Stomach (tissue), 9 donors: ENCODE results near the gene PKIG. TPM values are rescaled to one million over a fixed set of nuclear protein-coding genes. Genes with fewer than 3 reads are reported as not detected.

Source experiments
- DNase-seq, 2 donors: peaks; one replicate each; pipeline versions ENCODE4 v3.0.0 to v3.0.0-alpha.2; 2013 to 2019
- H3K27ac ChIP-seq, 5 donors: fragments of 200-600 bp in 4 of 5; sonication (generic) in 4 of 5; one replicate each; pipeline ENCODE4 v1.5.1; 2013 to 2019; ENCODE audit warnings: mild to moderate bottlenecking in 1 of 5, moderate library complexity in 1 of 5
- H3K27me3 ChIP-seq, 3 donors: fragments of 200-600 bp; sonication (generic); one replicate each; pipeline ENCODE4 v1.5.1; 2017 to 2019; ENCODE audit warnings: mixed run types in 1 of 3
- H3K36me3 ChIP-seq, 4 donors: fragments of 200-600 bp; sonication (generic); 1 replicate in 3 of 4; 2 replicates in 1 of 4; pipeline ENCODE4 v1.5.1; 2016 to 2019
- H3K4me1 ChIP-seq, 4 donors: fragments of 200-600 bp; sonication (generic); one replicate each; pipeline ENCODE4 v1.5.1; 2016 to 2019
- H3K4me3 ChIP-seq, 4 donors: fragments of 200-600 bp; sonication (generic) in 3 of 4; one replicate each; pipeline ENCODE4 v1.5.1; 2016 to 2019; ENCODE audit warnings: mild to moderate bottlenecking in 1 of 4
- H3K9me3 ChIP-seq, 4 donors: fragments of 200-600 bp; sonication (generic); one replicate each; pipeline ENCODE4 v1.5.1; 2016 to 2019
- EP300 ChIP-seq: sonication (generic); formaldehyde crosslinking; IDR thresholded peaks from one replicate; pipeline ENCODE4 v1.6.1; 2017; ENCODE audit warnings: antibody characterized with exemption
- POLR2A ChIP-seq, 4 donors: fragments of 450-650 bp; IDR thresholded peaks; one replicate each; pipeline ENCODE4 v1.6.1; 2016; ENCODE audit warnings: antibody characterized with exemption in 4 of 4, control low read depth in 2 of 4, mild to moderate bottlenecking in 1 of 4, moderate library complexity in 1 of 4
- POLR2AphosphoS5 ChIP-seq, 3 donors: sonication (generic); formaldehyde crosslinking; IDR thresholded peaks; one replicate each; pipeline ENCODE4 v1.6.1; 2016; ENCODE audit warnings: antibody characterized with exemption in 3 of 3
- WGBS, 5 donors: extraction: QIAGEN DNeasy Blood & Tissue Kit in 3 of 5; methylation state at CpG; one replicate each; pipeline versions ENCODE4 v1.1.5 to v1.1.7; 2013 to 2018; 5-methylcytosine and 5-hydroxymethylcytosine counted together
- intact Hi-C: fragments of 100-400 bp; cut with DNase I; formaldehyde crosslinking; loops from one replicate; pipeline ENCODE4 v1.15.1; 2023; ENCODE audit warnings: low total_unique reads
- polyA plus RNA-seq, 3 donors: library from polyadenylated mRNA; stranded (reverse); fragments of 200-250 nt; gene quantifications; one replicate each; pipeline ENCODE4 v1.2.3, GENCODE V29; 2013
- total RNA-seq, 5 donors: library from RNA; depleted of rRNA; stranded (reverse); fragments of >200 nt; gene quantifications; one replicate each; pipeline versions ENCODE4 v1.1.0 to v1.2.3, GENCODE V29; 2014 to 2016
- TF ChIP-seq, protein P1 (sequence below), 7 experiments: fragments of 450-650 bp in 4 of 7; fragments of 200-600 bp in 3 of 7; sonication (generic) in 3 of 7; IDR thresholded peaks; one replicate each; pipeline ENCODE4 v1.5.1; 2016 to 2019; ENCODE audit warnings: antibody characterized with exemption in 7 of 7, control low read depth in 2 of 7, mild to moderate bottlenecking in 1 of 7
- donor health status: healthy with polysubstance abuse.
- donor health status: Bipolar disorder and iron deficiency.
- donor health status: healthy.

Gene PKIG
- total and polyA plus RNA-seq, 8 donors, result 17.4 to 124 (median 56.4) TPM

DNA sequence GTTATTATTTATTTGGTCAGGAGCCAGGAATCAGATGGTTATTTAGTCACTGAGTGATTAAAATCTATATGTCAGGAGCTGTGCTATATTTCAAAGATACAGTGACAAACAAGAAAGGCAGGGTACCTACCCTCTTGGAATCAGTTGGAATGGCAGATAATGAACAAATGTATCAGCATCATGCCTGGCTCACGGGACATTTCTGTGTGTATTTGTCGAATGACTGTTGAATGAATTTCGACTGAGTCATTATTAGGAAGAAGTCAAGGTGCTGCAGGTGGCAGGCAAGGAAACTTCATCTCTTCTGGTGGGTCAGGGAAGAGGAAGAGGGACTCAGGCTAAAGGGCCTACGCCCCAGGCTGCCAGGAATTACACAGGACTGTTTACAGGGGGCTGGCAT lies 13.6 kb downstream of the PKIG start:
- H3K4me3 ChIP-seq, result no peak overlapping the region
- H3K27me3 ChIP-seq, result no peaks in the 10 kb centered on the region
- peaks cover 35 to 78% (median 65%) of the 10 kb centered on the region in 4 donors for H3K4me1 ChIP-seq
- H3K27ac ChIP-seq, result peak overlapping the region in 3 of 5 donors; percentile 11 to 83 (median 23)
- no peak for DNase-seq
- no peaks in the 10 kb centered on the region for H3K9me3 ChIP-seq
- WGBS, 5 donors, result 66 to 74% (median 73%) methylated on average over 4 of the region's 4 CpGs
- H3K36me3 ChIP-seq, result peaks cover 1 to 18% (median 15%) of the 10 kb centered on the region in 4 donors
- TF ChIP-seq, protein P1, sequence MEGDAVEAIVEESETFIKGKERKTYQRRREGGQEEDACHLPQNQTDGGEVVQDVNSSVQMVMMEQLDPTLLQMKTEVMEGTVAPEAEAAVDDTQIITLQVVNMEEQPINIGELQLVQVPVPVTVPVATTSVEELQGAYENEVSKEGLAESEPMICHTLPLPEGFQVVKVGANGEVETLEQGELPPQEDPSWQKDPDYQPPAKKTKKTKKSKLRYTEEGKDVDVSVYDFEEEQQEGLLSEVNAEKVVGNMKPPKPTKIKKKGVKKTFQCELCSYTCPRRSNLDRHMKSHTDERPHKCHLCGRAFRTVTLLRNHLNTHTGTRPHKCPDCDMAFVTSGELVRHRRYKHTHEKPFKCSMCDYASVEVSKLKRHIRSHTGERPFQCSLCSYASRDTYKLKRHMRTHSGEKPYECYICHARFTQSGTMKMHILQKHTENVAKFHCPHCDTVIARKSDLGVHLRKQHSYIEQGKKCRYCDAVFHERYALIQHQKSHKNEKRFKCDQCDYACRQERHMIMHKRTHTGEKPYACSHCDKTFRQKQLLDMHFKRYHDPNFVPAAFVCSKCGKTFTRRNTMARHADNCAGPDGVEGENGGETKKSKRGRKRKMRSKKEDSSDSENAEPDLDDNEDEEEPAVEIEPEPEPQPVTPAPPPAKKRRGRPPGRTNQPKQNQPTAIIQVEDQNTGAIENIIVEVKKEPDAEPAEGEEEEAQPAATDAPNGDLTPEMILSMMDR (IDR thresholded peaks at IDR 0.05), result no peak
- TF ChIP-seq POLR2A (IDR thresholded peaks at IDR 0.05) (no peak), POLR2AphosphoS5 (IDR thresholded peaks at IDR 0.05) (no peak), EP300 (no peak)
- intact Hi-C loops, result loop anchor here (10.0 kb wide), 1 partner anchor 51 kb away; no protein-coding TSS in a partner anchor

DNA sequence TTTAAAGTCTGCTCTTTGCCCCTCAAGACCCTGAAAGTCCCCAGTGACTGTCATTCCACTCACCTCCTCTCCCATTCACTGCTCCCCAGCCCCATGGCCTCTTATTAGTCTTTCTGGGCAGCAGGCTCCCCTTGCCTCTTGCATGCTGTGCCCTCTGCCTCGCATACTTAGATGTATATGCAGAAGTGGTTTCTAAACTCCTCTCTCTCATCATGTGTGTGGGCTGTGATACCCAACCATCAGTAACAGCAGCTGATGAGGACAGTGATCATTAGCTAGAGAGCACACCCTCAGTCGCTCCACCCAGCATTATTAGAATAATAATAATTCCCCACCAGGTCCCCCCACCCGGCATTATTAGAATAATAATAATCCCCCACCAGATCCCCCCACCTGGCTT lies 14.5 kb downstream of the PKIG start:
- Histone ChIP-seq H3K9me3 (no peaks in the 10 kb centered on the region), H3K36me3 (peaks cover 0 to 11% (median 7%) of the 10 kb centered on the region in 4 donors), H3K4me3 (no peak overlapping the region), H3K27ac (peak overlapping the region in 3 of 5 donors; percentile 11 to 89 (median 83)), H3K4me1 (peaks cover 44 to 84% (median 73%) of the 10 kb centered on the region in 4 donors), H3K27me3 (no peaks in the 10 kb centered on the region)
- TF ChIP-seq EP300 (no peak), POLR2A (IDR thresholded peaks at IDR 0.05) (no peak), POLR2AphosphoS5 (IDR thresholded peaks at IDR 0.05) (no peak)
- TF ChIP-seq, protein P1 (IDR thresholded peaks at IDR 0.05), result no peak
- 81 to 96% (median 90%) methylated on average over 3 of the region's 3 CpGs for WGBS, 5 donors
- intact Hi-C loops, result loop anchor here (10.0 kb wide), 1 partner anchor 52 kb away; no protein-coding TSS in a partner anchor
- DNase-seq, result no peak

DNA sequence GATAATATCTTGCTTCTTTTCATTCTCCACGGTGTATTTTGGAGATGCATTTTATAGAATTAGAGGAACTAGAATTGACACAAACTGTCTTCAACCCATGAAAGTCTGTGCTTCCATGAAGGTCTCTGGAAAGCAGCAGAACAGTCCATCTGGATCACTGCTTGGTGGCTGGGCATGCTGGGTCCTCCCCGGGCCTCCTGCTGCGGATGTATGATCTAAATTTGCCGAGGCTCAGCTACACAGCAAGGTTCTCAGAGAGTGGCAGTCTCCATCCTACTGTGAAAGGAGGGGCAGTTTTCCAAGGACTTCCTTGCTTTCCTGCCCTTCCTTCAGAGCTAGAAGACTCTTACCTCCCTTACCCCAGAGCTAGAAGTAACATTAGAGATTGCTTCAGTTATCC lies 15.1 kb downstream of the PKIG start:
- Histone ChIP-seq H3K9me3 (no peaks in the 10 kb centered on the region), H3K36me3 (peaks cover 0 to 4% (median under 1%) of the 10 kb centered on the region in 4 donors), H3K27ac (peak overlapping the region in 4 of 5 donors; percentile 75 to 89 (median 84)), H3K4me3 (no peak overlapping the region), H3K4me1 (peaks cover 49 to 91% (median 76%) of the 10 kb centered on the region in 4 donors), H3K27me3 (no peaks in the 10 kb centered on the region)
- intact Hi-C loops, result loop anchor here (10.0 kb wide), 1 partner anchor 53 kb away; no protein-coding TSS in a partner anchor
- TF ChIP-seq POLR2A (IDR thresholded peaks at IDR 0.05) (no peak), POLR2AphosphoS5 (IDR thresholded peaks at IDR 0.05) (no peak), EP300 (no peak)
- TF ChIP-seq, protein P1 (IDR thresholded peaks at IDR 0.05), result no peak
- DNase-seq, result no peak
- 63 to 91% (median 80%) methylated on average over 4 of the region's 4 CpGs for WGBS, 5 donors

DNA sequence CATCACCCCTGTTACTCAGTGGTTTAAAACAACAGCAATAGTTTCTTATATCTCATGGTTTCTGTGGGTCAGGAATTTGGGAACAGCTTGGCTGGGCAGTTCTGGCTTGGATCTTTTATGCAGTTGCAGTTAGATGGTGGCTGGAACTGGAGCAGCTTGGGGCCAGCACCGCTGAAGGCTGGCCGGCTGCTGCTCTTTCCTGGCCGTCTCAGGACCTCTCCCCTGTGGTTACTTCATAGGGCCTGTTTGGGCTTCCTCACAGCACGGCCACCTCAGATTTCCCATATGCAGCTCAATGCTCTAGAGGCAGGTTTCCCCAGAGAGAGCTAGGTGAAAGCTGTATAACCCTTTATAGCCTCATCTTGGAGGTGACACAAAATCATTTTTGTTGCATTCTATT lies 15.6 kb downstream of the PKIG start:
- Histone ChIP-seq H3K4me1 (peaks cover 49 to 93% (median 78%) of the 10 kb centered on the region in 4 donors), H3K9me3 (no peaks in the 10 kb centered on the region), H3K36me3 (peaks cover 0 to under 1% (median 0%) of the 10 kb centered on the region in 4 donors), H3K4me3 (no peak overlapping the region), H3K27ac (peak overlapping the region; percentile 13 to 89 (median 83)), H3K27me3 (no peaks in the 10 kb centered on the region)
- WGBS, 5 donors, result 20 to 84% (median 62%) methylated on average over 4 of the region's 4 CpGs
- no peak for TF ChIP-seq POLR2AphosphoS5 (IDR thresholded peaks at IDR 0.05)
- no peak for TF ChIP-seq POLR2A (IDR thresholded peaks at IDR 0.05)
- TF ChIP-seq, protein P1 (IDR thresholded peaks at IDR 0.05), result no peak
- TF ChIP-seq EP300, result no peak
- no peak for DNase-seq
- intact Hi-C loops, result loop anchor here (10.0 kb wide), 1 partner anchor 53 kb away; no protein-coding TSS in a partner anchor
